Measurements from ENCODE around the gene DNAJC17.

Gene DNAJC17

DNA sequence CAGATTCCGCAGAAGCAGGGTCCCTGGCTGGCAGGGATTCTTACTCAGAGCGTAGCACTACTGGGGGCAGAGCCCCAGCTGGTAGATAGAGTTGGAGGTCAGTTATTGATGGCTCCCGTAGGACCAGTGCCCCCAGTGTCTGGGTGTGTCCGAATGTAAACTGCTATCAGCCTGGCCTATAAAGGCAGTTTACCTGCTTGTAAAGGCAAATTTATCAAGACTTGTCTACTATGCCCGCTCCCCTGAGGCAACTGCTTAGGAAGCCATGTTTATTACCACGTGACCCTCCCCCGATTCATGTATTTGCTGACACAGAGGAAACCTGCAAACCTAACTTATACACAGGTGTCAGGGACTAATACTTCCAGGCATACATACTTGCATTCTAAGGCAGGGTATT, 21.8 kb upstream of the DNAJC17 start:
- no peak for DNase-seq (ENCODE audit: low read depth in 2 of 2)

DNA sequence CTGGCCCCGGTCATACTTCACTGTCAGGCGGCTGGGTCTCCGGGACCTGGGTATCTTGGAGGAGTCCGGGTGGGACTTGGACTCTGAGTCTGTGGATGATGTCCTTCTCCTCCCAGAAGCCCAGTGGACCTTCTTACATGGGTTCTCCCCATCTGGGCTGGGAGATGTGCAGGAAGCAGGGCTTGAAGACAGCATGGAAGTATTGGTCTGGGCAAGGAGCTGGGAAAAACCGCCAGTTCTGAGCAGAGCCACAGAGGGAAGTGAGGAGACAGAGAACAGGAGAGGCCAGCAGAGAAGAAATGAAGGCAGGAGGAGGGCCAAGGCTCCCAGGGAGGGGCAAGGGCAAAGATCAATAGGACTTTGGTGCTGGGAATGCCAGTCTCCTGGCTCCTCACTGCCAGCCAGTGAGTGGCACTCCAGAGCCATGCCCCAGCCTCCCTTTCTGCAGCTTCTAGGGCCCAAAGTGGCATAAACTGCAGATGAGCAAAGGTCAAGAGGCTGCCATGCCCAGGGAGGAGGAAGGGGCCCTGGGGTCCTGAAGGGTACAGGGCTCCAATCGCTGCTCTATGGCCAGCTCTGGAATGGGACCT, 21.3 kb upstream of the DNAJC17 start, which contains the start of gene PPP1R14D:
Gene PPP1R14D, minus strand, starts transcription at position 262 of the 590 bp plus-strand sequence. Its CDS starts 67 bp downstream, at position 195.
- DNase-seq (ENCODE audit: low read depth in 2 of 2): no peak

DNA sequence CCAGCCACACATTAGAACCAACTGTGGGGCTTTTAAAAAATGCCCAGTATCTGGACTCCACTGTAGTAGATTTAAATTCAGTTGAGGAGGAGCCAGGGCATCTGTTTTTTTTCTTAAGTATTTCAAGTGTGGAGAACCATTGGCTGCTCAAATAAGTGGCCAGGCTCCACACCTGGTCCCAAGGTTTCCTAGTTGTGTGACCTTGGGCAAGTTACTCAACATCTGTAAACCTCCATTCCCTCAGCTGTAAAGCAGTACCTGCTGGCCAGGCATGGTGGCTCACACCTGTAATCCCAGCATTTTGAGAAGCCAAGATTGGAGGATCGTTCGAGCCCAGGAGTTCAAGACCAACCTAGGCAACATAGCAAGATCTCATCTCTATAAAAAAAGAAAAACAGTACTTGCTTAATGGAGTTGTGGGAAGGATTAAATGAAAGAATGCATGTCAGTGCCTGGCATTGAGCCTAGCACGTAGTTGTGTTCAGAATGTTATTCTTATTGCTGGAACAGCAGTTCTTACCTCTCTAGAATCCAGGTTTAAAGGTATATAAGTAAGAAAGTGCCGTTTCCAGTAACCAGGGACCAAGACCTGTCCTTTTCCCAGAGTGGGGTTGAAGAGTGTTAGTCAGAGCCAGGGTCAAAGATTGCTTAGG, 19.3 kb upstream of the DNAJC17 start:
- no peak for DNase-seq (ENCODE audit: low read depth in 2 of 2)

DNA sequence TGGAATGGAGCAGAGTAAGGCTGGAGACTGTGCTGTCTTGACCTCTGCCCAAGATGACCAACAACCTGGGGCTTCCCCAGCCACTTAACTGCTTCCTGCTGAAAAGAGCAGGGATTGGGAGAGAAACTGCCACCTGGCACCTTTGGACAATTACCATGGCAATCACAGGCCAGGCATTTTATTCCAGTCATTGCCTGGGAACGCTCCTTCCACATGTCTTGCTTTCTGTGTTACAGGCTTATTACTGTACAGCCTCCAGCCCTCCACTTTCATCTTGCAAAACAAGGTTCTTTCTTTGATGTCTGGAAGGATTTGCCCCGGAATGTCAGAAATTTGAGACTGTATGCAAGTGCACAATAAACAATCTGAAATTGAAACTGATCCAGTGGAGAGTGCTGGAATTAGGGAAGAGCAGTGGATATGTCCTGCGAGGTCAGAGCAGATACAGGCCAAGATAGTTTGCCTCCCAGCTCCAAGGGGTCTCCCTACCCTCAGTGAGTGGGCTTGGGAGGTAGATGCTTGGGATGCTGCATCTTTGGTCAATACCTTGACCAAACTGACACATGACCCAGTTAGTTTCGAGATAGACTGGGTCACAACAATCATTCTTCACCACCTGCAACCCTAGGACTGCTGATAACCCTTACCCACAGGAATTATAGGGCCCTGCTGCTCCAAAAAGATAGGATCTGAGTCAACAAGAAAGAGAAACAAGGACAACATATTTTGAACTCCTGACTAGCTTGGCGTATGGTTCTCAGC, 18.6 kb upstream of the DNAJC17 start:
- no peak for DNase-seq (ENCODE audit: low read depth in 2 of 2)

DNA sequence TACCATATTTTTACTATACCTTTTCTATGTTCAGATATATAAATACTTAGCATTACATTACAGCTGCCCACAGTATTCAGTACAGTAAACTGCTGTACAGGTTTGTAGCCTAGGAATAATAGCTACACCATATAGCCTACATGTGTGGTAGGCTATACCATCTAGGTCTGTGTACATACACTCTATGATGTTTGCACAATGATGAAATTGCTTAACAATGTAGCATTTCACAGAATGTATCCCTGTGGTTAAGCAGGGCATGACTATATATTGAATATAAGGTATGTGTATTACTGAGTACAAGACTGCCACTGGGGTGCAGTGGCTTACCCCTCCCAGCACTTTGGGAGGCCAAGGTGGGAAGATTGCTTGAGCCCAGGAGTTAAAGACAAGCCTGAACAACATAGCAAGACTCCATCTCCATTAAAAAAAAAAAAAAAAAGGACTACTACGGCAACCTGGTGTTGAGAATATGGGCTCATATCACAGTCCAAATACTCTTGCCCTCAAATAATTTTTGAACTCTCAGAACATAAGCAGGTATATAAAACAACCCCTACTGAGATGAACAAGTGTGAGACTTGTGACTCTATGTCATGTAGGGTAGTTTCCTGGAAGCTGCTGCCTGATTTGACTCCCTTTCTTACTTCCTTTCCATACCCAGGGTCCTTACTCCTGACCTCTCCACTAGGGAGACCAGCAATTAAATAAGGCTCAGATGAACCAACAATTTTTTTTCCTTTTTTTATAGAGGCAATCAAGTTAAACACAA, 16.5 kb upstream of the DNAJC17 start:
- no peak for DNase-seq (ENCODE audit: low read depth in 2 of 2)

DNA sequence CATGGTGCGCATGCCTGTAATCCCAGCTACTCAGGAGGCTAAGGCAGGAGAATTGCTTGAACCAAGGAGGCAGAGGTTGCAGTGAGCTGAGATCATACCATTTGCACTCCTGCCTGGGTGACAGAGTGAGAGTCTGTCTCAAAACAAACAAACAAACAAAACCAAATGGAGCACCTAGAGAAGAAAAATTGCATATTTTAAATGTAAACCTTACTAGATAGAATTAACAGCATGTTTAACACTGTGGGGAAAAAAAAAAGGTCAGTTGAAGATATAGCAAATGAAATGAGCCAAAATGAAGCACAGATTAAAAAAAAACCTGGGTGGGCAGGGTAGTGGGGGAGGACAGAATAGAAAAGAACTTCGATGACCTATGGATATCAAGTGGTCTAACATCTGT, 13.9 kb upstream of the DNAJC17 start:
- DNase-seq (ENCODE audit: low read depth in 2 of 2): no peak

DNA sequence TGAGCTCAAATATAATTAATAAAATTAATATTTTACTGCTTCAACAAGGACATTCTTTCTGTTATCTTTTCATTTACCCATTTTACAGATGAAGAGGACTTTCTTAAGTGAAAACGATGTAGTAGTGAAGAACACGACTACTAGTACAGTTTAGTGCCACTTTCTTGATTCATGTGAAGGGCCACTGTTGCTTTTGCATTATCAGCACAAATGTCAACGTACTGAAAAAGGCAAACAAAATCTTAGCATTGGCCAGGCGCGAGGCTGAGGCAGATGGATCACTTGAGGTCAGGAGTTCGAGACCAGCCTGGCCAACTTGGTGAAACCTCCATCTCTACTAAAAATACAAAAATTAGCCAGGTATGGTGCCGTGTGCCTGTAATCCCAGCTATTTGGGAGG, 11.8 kb upstream of the DNAJC17 start:
- DNase-seq (ENCODE audit: low read depth in 2 of 2): no peak

DNA sequence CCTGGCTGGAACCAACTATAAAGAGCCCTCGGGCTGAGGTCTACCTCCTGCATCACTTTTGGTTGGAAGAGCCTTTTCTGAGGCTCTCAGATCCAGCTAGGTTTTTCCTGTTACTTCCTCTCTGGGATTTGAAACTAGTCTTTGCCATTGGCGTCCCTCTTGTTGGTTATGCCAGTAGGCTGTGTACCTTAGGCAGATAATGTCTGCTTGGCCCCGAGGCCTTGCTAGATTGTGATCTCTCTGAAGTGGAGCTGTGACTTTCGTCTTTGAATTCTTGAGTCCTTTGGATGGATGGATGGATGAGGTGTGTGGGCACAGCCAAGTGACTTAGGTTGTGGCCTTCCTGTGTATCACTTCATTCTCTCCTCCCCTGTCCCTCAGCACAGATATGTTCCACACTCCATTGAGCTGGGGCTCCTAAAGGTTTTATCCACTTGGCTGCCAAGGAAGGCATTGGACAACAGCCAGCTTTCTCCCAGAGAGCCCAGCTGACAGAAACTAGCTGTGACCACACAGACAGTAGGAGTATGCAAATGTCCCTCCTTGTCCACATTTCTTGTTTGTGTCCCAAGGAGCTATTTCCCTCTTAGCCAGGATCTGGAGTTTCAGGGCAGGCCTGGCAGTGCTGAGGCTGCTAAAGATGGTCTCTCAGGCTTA, 7.9 kb upstream of the DNAJC17 start:
- DNase-seq (ENCODE audit: low read depth in 2 of 2): no peak

DNA sequence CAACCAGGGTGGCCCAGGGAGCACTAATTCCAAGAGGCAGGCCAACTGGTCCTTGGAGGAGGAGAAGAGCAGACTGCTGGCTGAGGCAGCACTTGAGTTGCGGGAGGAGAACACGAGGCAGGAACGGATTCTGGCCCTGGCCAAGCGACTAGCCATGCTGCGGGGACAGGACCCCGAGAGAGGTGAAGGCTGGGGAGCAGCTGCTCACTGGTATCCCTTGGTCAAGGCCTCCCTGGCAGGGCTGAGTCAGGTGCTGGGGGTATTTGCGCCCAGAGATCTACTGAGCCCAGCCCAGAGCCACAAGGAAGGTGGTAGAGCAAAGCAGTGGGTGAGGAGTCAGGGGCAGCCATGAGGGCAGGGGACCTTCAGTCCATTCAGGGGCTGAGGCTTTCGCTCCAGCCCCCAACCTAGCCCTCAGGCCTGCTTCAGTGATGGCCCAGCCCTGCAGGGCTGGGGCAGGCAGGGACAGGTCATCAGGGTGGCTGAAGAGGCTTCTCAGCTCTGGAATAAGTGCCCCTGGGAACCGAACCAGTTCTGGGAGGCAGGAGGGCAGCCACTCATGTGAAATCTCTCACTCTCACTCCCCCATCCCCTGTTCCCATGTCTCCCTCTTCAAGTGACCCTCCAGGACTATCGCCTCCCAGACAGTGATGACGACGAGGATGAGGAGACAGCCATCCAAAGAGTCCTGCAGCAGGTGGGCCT, 5.6 kb upstream of the DNAJC17 start:
- no peak for DNase-seq (ENCODE audit: low read depth in 2 of 2)

DNA sequence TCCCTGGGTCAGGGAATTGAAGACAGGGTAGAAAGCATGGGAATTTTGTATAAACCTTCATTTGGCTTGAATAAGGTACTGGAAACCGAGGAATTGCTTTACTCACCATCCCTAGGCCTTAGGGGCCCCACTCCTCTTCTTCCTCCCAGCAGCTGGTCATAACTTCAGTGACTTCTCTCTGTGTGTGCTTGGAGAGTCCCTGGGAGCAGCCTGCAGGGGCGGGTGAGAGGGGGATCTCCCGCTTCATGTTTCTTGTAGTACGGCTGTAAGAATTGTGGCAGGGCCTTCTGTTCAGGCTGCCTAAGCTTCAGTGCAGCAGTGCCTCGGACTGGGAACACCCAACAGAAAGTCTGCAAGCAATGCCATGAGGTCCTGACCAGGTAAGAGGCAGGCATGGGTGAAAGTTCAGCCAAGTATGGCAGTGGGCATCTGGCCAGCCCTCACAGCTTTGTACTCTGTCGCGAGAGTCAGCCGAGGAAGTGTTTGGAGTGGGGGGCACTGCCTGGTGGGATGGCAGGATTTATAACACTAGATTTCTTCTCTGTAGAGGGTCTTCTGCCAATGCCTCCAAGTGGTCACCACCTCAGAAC, 1.7 kb upstream of the DNAJC17 start:
- DNase-seq (ENCODE audit: low read depth in 2 of 2): no peak

DNA sequence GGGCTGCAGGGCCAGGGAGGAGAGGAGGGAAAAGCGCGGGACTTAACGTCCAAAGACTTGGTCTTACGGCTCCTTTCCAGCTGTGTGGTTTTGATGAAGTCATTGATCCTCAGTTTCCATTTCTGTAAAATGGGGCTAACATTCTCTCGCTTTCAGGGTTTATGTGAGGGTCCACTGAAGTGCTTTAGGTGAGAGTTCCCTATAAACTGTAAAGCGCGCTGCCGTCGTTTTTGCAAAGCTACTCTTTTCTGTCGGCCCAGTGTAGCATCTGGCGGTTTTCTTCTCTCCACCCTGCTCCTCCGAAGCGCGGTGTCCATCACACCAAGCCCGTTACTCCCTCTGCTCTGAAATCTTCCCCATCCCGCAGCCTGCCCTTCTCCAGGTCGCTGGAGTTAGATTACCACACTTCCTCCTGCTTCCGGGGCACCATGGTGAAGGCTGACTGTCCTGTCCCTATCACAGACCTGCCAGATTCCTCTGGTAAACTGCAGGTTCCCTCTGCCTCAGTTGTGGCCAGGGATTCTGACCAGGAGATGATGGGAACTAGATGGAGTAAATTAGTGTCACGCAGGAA, 702 bp upstream of the DNAJC17 start:
- DNase-seq (ENCODE audit: low read depth in 2 of 2): no peak

DNA sequence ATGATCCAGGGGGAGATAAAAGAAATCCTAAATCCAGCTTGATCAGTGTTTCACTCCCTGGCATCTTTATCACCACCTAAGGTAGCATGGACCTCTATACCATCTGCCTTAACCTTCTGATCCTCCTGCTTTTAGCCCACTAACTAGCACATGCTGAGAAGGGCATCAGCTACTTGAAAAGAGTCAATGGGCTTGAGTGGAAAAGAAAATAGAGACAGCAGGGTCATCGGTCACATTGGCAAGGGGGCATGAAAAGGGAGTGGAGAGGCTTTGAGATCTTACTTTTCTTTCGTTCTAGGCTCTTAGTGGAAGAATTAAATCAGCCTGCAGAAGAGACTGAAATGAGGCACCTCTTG, 623 bp downstream of the DNAJC17 start:
- no peak for DNase-seq (ENCODE audit: low read depth in 2 of 2)

DNA sequence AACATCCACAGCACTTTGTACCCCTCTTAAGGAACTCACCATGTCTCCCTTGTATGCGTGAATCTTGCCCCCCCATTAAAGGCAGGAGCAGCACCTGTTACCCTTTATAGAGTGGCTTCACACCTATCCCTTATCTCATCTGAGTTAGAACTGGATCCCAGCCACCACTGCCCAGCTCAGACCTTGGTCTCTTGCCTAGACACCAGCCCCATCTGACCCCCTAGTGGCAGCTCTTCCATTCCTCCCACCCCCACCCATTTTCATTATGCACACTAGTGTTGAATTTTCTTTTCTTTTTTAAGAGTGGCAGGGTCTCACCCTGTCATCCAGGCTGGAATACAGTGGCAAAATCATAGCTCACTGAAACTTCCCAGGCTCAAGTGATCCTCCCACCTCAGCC, 3.6 kb downstream of the DNAJC17 start:
- DNase-seq (ENCODE audit: low read depth in 2 of 2): no peak

DNA sequence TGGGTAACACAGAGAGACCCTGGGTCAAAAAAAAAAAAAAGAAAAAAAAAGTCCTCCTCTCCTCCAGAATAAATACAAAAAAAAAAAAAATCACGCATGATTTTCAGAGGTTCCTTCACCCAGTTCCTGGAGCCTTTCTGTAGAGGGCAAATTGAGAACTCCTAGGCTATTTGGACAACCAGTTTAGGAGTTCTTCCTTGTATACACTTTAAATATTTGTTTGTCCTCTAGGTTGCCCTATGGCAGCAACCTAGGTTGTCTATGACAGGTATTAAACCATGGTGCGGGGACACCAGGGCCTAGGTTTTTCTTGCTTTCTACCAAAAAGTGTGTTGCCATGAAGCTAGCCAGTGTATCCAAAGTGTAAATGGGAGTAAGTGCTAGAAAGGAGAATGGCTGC, 4.2 kb downstream of the DNAJC17 start:
- DNase-seq (ENCODE audit: low read depth in 2 of 2): no peak

DNA sequence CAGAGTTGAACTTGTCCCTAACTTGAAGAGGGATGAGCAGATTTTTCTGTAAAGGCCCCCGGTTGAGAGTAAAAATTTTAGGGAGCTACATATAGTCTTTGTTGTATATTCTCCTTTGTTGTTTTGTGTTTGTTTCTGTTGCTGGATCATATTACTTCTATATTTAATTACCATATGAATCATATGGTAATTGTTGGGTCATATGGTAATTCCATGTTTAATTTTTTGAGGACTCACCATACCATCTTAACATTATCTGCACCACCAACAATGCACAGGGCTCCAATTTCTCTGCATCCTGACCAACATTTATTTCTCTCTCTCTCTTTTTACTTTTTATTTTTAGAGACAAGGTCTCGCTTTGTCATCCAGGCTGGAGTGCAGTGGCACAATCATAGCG, 7.8 kb downstream of the DNAJC17 start:
- DNase-seq (ENCODE audit: low read depth in 2 of 2): no peak

DNA sequence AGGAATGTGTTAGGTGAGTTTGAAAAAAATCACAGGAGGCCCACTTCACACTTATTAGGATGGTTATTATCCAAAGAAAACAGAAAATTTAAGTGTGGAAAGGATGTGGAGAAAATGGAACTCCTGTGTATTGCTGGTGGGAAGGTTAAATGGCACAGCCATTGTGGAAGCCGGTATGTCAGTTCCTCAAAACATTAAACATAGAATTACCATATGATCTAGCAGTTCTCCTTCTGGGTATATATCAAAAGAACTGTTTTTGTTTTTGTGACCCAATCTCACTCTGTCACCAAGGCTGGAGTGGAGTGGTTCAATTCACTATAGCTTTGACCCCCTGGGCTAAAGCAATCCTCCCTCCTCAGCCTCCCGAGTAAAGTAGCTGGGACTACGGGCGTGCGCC, 10.8 kb downstream of the DNAJC17 start:
- DNase-seq (ENCODE audit: low read depth in 2 of 2): no peak

DNA sequence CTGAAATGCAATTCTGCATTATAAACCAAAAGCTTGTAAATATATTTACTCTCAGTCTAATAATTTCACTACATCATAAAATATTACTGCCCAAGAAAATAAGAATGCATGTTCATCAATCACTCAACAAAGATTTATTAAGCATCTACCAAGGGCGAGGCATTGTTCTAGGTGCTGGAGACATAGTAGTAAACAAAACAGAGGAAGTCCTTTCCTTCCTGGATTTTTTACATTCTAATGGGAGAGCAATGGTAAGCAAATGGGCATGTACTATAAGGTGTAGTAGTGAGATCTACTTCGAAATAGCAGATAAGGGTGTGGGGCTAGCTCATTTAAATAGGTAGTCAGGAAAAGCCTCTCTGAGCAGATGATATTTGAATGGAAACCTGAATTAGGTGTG, 11.2 kb downstream of the DNAJC17 start:
- DNase-seq (ENCODE audit: low read depth in 2 of 2): no peak

DNA sequence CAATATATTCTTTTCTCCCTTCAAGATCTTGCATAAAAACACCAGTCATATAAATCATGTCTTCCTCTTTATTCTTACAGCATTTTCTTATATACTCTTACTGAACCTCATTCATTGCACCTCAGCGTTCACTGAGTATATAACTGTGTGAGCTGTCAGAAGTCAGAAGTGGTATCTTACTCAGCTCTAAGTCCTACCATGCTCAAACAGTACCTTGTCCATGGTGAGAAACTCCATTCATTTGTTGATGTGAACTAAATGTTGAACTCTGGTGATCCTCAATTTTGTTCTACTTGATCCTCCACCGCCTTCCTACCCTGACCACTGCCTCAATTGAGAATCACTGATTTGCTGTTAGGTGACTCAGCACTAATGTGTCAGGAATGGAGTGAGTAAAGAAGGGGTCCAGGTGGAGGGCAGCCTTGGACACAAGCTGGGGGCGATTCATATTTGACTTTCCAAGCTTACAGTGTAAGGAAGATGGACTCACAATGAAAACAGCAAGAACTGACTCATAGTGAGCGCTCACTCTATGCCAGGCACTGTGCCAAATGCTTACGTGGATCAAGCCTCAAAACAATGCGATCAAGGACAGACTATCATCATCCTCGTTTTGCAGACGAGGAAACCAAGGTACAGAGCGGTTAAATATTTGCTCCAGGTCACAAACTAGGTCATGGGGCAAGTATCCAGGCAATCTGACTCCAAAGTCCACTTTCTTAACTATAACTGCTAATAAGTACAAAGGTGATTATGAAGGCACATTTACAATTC, 13.9 kb downstream of the DNAJC17 start:
- no peak for DNase-seq (ENCODE audit: low read depth in 2 of 2)

DNA sequence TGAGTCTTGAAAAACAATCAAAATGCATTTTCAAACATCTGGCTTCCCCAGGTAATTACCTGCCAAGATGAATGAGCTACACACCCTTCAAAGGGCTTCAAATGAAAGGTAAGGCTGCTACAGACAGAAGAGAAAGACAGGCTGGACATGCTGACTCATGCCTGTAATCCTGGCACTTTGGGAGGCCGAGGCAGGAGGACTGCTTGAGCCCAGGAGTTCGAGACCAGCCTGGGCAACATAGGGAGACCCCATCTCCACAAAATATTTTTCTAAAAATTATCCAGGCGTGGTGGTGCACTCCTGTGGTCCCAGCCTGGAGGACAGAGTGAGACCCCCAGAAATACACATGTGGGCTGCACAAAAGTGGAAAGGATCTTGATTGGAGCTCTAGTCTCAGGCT, 14.9 kb downstream of the DNAJC17 start:
- DNase-seq (ENCODE audit: low read depth in 2 of 2): no peak

DNA sequence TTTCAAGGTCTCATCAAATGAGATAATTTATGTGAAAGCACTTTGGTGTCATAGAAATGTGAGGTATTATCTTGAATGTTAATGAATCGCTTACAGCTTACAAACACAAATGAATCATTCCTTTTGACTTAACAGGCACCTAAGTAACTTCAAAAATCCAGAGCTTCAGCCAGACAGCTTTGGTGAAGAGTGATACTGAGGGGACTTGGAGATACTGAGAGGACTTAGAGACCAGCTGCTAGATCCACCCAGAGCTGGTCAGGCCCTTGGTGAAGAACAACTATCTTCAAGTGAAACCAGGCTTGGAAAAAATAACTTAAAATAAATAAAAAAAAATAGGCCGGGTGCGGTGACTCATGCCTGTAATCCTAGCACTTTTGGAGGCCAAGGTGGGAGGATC, 16.6 kb downstream of the DNAJC17 start:
- no peak for DNase-seq (ENCODE audit: low read depth in 2 of 2)
